Fibroblast of skin of abdomen (primary cell): ENCODE measurements around the gene DIP2B.

ENCODE experiments used
- DNase-seq: peaks from one replicate; pipeline ENCODE4 v3.0.0-alpha.2; 2013

The DIP2B gene

DNA sequence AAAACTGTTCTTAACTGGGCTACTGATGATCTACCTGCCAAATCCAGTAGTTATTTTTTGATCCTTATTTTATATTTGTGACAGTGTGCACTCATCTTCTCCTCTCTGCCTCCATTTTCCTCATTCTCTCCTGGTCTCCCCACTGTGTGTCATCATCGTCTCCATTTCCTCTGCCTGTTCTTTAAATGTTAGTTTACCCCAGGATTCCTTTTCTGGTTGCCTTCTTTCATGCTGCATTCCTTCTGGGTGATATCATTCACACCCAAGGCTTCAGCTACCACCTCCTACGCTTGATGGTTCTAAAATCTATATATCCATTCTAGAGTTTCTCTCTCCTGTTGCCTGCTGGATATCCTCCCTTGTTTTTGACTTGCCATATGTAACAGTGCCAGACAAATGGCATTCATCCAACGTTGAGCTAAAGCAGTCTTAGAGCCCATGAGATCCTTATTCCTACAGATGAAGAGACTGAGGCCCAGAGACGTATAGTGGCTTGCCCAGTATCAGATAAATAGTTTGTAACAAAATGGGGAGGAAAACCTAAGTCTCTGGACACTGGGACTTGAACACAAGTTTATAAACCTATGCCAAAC is 109.5 kb downstream of the DIP2B start:
- peak; percentile 76 for DNase-seq

DNA sequence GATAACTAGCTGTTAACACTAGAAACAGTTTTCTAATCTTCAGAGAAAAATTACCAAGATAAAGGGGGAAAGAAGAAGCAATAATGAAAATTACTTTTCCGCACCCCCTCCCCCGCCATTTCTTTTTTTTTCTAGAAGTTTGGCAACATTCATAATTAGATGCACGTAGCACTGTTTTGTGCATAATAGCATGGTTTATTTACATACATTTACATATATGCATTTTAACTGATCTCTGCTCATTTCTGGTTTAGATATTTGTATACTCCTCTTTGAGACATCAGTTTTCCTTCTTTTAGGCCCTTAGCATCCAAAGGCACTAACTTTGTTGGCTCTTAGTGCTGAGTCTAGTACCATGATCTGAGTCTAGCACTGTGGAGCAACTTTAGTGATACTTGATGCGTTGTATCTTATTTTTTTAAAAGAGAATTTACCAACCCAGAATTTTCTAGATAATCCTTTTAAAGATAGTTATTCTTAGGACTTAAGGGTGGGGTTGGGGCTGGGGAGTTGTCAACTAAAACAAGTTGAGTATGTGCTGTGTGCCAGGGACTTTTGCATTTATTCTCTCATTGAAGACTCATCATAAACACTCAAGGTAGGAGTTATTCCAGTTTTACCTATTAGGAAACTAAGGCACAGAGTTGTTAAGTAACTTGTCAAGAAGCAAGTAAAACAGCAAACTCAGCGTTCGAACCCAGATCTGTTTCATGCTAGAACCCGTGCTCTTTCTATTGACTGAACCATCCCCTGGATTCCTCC is 110.5 kb downstream of the DIP2B start:
- DNase-seq = no peak

DNA sequence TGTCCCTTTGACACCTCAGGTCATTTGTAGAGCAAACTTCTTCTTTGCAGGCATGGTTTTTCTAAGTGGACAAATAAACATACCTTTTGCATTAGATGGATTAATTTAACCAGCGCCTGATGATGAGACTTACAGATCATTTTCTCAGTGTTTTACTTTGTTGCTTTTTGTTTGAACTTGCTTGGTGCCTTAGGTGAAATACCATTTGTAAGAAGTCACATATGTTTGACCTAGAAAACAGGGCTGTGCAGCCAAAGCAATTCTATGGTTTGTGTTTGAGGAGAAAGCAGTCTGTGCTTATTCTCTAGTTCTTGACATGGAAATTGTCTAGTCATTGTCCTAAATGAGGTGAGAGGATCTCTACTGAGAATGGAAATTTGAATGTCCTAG is 111.1 kb downstream of the DIP2B start:
- no peak for DNase-seq

DNA sequence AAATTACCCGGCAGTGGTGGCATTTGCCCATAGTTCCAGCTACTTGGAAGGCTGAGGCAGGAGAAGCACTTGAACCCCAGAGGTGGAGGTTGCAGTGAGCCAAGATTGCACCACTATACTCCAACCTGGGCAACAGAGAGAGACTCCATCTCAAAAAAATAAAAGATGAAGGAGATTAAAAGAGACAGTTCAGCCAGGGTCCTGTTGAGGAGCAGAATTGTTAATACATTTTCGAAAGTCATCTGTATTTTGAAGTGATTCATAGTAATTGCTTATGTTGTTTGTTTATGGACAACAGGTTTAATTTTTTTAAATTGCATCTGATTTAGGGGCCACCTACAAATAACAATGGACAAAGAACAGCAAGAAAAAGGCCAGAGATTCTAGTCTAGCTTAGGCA is 112.9 kb downstream of the DIP2B start:
- no peak for DNase-seq

DNA sequence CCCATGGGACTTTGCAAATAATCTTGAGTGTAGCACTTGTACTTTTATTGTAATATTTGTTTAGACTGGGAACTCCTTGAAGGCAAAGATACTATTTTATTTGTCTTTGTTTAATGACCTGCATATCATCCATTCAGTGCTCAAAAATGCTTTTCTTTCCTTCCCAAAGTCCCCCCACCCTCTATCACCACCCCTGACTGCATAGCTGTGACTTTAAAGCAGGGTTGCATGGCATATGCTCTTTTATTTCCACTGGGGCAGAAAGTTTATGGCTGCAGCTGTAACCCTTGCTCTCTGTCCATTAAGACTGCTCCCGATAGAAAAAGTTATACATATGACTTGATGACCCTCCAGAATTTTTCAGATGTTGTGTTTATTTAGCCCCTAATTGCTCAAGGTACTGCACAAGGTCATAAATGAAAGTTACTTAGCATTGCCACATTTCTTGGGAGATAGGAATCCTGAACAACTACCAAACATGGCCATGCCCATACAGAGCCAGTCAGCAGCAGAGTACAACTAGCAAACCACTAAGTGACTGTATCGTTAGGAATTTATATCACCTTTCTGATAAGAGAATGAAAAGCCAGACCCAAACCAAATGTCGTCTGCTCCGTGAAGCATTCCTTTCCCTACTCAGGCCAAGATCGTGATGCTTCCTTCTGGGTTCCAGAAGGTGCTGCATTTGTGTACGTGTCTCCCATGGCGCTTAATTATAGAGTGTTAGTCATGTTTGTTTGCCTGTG is 114.3 kb downstream of the DIP2B start:
- peak; percentile 72 for DNase-seq

DNA sequence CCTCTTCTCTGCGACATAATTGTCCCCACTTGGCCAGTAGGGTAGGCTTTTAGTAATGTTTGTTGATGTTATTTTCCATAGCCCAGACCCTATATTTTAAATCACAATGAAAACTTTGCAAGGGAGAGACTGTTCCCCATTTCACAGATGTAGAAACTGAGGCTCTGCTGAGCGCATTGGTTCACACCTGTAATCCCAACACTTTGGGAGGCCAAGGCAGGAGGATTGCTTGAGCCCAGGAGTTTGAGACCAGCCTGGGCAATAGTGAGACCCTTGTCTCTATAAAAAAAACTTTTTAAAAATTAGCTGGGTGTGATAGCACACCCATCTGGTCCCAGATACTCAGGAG is 114.8 kb downstream of the DIP2B start:
- DNase-seq = no peak

DNA sequence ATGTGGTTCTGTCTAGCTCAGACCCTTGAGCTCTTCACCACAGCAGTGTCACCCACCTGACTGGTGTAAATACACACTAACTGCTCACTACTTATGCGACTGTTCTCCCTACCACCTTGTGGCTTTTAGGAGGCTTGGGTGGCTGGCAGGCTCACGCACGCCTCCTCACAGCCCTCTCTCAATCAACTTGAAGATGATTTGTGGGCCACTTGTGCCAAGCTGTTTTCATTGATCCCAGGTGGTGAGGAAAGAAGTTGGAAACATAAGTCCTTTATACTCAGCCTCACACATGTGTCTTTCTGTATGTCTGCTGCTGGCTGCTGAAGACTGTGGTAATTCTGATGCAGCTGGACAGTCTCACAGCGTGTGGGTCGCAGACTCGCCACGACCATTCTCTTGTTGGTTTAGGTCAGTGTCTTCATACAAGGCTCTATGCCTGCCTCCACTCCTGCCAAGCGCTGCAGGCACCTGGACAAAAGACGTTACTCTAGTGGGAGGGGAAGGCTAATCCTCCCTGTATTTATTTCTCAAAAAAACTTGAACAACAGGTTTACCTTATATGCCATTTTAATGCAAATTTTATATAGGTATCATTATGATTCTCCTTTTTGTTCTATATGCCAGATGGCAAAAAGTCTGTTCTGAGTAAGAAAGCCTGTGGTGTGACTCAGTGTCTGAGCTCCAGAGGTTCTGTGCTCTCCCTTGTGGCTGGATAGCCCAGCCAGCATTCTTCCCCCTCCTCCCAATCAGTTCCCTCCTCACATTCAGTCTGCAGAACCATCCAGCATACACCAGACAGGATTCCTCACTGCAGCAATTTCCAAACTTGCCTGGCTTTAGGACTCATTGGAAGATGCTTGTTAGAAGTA is 115.6 kb downstream of the DIP2B start:
- DNase-seq = peak; percentile 95

DNA sequence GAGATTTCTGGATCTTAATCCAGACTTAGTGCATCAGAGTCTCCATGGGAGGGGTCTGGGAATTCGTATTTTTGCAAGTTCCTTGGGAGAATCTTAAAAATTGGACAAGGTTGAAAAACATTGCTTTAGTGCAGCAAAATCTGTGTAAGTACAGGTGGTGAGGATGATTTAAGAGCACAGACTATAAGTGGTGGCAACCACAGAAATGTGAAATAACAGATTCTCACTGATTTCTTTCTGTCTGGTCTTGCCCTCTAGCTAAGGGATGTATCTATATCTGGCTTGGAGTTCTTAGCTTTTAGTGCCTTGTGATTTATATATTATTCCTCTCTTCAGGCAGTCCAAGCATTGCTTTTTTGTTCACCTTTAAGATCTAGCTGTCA is 116.2 kb downstream of the DIP2B start:
- peak; percentile 70 for DNase-seq

DNA sequence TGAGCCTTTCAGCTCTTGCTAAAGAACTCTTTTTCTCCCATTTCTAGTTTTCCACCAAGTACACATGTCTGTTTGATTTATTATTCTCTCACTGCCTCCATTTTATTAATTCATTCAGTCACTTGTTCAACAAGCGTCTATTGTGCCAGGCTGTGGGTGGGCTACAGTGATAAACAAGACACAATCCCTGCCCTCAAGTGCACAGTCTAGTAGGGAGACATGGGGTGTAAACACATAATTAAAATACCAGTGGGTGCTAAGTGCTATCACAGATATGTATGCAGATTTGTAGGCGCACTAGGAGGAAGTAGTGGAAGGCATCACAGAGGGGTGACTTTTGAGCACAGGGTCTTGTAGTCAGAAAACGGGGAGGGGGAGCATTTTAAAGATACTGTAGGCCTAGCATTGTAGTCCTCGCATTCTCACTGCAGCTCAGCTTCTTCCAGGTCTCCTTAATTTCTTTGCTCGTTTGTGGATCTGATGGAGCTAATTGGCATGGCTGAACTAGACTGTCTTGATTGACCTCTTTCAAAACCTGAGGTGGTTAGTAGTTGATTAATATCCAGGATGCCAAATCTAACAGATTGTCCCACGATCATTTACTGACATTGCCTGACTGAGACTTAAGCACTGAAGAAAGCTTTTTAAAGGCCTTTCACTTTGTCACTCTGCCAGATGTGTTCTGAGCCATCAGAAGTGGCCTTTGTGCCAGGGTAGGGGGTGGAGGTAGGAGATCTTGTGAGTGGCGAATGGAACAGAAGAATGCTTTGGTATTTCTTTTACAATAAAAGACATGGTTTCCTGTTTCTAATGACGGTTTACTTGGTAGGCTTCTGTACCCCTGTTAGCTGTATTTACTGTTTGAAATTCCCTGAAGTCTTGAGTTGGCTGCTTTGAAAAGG is 116.9 kb downstream of the DIP2B start:
- DNase-seq = no peak

DNA sequence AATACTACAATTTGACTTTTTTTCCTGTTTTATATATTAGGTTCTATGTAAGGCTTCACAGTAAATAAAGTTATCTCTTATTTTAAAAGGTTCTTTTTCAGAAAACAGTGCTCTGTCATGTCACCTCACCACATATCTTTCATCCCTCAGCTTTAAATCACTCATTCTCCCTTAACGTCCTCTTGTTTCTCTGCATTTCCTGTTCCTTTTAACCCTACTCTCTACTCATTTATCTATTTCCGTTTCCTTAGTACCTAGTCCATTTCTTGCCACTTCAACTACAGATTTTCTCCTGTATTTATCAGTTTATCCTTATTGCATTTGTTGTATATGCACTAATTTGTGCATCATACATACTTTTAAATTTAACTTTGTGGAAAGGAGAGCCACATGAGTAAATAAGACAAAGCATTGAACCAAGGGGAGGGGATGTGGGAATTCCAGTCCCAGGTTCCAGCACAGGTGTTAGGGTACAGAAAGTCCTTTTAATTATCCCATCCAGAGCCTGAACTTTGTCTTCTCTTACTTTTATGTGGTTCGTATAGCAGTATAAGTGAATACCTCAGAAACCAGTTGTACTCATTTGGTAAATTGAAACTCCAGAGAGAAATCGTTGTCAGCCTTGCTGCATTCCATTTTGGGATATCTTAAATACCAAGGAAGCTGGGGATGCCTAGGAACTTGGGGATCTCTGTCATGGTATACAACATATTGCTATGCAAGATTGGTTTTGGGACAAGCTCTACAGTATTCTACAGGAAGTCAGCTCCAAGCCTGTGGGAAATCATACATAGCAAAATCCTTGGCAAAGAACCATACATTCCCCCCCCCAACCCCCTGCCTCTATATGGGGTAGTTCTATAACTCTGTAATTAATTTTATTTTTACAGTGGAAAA is 120.5 kb downstream of the DIP2B start:
- peak; percentile 78 for DNase-seq

DNA sequence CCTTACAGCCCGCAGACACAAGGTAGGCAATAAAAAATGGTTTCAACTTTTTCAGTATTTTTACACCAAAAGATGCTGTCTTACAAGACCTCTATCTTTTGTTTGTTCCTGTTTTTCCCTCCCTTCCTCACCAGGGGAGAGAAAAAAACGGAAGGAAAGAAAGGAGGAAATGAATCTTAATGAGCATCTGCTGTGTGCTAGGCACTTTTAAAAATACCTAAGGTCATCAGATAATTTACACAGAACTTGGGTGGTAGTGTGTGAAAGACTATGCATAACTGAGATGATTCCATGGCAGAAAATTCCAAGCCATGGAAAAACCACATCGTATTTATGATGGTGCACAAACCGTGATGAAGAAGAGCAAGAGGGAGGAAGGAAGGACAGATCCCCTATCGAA is 121.2 kb downstream of the DIP2B start:
- peak; percentile 24 for DNase-seq

DNA sequence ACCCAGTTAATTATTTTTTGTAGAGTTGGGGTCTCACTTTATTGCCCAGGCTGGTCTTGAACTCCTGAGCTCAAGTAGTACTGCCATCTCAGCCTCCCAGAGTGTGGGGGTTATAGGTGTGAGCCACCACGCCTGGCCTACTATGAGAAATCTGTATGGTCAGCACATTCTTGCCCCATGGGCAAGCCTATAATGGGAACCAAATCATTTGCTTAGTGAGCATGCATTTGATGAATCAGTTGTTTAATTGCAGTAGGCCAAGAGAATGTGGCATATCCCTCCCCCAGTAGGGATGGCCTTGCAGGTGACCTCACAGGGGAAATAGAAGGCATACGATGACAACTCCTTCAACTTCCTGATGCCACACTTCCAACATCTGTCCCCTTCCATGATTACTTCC is 122.7 kb downstream of the DIP2B start:
- DNase-seq = no peak

DNA sequence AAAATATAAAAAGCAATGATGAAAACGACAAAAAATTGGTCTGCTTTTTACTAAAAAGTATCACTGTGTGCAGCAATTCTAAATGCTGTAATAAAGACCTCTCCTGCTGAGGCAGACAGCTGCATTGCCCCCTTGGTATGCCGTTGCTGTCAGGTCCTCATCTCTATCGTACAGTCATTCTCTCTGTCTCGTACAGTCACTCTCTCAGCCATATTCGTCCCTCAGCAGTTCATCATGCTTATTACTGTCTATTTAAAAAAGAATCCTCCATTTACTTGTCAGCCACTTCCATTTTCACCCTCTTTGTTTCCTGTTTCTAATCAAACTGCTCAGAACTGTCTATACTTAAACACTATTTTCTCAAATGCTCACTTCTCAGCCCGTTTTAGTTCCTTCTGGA is 123.6 kb downstream of the DIP2B start:
- no peak for DNase-seq

DNA sequence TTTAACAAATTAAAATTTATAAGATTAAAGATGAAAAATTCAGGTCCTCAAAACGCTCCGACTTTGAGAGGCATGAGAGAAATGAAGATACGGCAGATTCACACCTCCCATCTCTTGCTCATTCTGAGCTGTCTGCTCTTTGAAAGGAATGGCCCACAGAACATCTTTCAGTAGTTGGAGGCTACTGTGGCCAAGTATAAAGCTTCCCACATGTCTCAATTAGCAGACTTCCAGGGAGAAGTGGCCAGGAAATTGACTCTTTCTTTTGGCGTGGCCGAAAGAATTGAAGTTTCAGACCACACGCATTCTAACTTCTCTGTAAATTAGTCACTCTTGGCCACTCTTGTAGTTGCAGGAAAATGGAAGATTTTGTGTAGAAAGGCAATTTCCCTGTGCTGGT is 129.2 kb downstream of the DIP2B start:
- peak; percentile 70 for DNase-seq

DNA sequence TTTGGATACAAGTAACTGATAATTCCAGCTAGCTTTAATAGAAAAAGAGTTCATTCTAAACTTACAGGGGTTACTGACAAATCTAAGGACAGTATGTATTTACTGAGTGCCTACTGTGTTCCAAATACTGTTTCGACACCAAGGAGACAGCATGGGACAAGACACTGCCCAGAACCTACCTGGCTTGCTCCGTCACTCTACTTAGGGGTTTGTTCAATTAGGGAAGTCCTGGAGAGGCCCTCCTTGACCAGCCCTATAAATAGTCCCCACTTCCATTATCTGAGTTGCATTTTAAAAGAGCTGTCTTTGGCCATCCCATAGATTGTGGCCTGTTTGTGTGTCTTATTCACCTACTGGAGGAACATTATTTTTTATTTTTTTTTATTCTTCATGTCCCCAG is 129.6 kb downstream of the DIP2B start:
- DNase-seq = no peak

DNA sequence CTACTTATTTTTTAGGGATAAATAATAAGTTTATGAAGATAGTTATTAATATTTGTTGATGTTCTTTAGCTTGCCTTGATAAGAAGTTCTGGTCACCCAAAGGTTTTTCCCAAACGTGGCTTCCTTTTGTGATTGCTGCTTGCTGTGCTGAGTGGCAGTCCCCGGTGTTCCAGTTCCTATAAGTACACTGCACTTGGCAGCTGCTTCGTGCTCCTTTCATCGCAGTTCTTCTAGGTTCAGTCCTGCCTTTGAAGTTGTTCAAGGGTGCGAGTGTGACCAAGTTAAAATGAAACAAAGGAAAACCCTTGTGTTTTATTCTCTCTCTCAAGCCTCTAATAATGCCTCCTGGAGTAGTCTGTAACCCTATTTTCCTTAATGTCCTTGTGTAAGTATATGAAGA is 130.6 kb downstream of the DIP2B start:
- DNase-seq = no peak

DNA sequence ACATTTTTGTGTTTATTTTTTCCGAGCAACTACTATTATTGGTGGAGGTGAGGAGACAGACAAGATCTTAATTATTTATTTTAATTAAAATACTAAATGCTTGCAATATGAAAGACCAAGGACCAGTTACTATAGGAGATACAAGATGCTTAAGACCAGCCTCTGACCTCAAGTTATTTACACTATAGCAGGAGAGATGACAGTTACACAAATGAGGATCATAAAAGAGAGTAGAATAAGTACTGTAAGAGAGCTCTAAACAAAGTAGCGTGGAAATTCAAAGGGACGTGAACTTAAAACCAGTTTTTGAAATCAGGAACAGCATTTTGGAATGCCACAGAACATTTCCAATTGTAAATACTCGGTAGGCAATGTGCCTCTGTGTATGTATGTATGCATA is 131.1 kb downstream of the DIP2B start:
- DNase-seq = no peak

DNA sequence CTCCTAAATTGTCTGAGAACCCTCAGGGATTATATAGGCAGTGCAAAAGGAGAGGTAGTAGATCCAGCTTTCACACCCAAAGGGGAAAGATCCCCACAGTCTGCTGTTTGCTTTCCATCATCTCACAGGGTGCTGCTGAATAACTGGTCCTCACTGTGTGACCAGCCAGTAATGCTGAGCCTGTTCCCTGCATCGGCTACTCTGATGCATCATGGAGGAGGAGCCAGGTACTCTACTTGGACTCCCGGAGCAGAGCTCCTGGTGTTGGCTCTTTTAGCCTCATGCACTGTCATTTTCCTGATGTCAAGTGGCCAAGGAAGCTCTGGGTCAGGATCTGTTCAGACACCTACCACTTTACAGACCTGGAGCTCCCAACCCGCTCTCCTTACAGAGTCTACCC is 131.7 kb downstream of the DIP2B start:
- no peak for DNase-seq

DNA sequence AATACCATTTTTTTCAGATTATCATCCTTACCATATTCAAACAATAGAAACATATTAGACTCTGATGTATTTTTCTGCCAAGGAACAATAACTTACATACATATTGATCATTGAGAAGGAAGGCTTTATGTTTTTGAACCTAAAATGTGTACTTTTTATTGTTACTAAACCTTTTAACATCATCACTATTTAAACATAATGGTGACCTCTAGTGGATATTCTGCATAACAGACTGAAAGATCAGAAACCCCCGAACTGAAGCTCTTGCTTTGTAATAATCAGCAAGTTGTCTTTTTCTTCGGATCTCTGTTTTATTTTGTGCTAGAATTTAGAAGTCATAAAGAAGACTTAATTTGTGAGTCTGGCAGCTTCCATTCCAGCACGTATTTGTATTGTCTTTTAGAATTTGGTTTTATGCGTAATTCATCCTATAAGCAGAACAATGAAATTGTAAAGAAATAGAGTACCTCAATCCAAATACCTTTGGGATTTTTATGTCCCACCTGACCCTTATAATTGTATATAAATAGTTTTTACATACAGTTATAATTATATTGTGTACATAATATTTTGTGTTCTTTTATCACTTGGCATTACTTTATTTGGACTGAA is 133.2 kb downstream of the DIP2B start:
- DNase-seq = peak; percentile 50

DNA sequence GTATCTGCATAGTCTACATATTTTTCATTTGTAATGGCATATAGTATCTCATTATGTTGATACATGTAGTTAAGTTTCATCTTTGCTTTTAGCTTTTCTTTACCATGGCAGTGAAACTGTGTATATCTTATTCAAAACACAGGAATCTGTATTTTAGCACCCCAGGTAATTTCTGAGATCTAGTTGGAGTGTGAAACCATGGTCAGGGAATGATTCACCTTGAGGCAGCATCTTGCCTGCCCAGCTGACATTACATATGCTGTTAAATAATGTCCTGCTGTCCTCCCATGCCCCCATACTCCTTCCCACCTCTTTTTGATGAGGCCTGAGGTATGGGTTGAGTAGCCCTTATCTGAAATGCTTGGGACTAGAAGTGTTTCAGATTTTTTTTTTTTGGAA is 133.7 kb downstream of the DIP2B start:
- no peak for DNase-seq
